Fibroblast of villous mesenchyme (primary cell): ENCODE data around the gene KANSL3. TPM values are rescaled to one million over a fixed set of nuclear protein-coding genes. Genes with fewer than 3 reads are reported as not detected.
A peak's percentile ranks its signal among the peaks of the same experiment; 100 is the strongest.

Source experiments
- DNase-seq: peaks from one replicate; pipeline ENCODE4 v3.0.0-alpha.2; 2010; ENCODE audit warnings: low read depth
- H3K4me3 ChIP-seq: 2 replicates; pipeline ENCODE4 v1.5.1; 2011; ENCODE audit warnings: low read depth, mild to moderate bottlenecking, low read length
- CTCF ChIP-seq: IDR thresholded peaks from 2 replicates; pipeline ENCODE4 v1.5.1; 2012; ENCODE audit warnings: low read depth, mild to moderate bottlenecking, low read length; ENCODE audit not compliant: insufficient read depth
- total RNA-seq: library from RNA; depleted of rRNA; stranded (reverse); fragments of >200 nt; gene quantifications from 2 replicates; pipeline ENCODE4 v1.2.3, GENCODE V29; 2012

Gene KANSL3
- total RNA-seq, 1 donor: 35.4 TPM

- DNase-seq: peak; percentile 62
- no peak for TF ChIP-seq CTCF
- H3K4me3 ChIP-seq: no peak overlapping the region
These were observed 29.4 kb downstream of the KANSL3 start for GRCh38 chr2:96608469-96609455.

- no peak overlapping the region for H3K4me3 ChIP-seq
- TF ChIP-seq CTCF: peak; percentile 16
- no peak for DNase-seq
These were observed 34.0 kb downstream of the KANSL3 start for GRCh38 chr2:96604104-96604503.

GRCh38 chr2:96602330-96602823 is 35.7 kb downstream of the KANSL3 start:
- H3K4me3 ChIP-seq: no peak overlapping the region
- no peak for DNase-seq
- no peak for TF ChIP-seq CTCF

GRCh38 chr2:96601382-96602292 is 36.5 kb downstream of the KANSL3 start:
- DNase-seq: no peak
- H3K4me3 ChIP-seq: no peak overlapping the region
- TF ChIP-seq CTCF: no peak

- no peak overlapping the region for H3K4me3 ChIP-seq
- TF ChIP-seq CTCF: no peak
- DNase-seq: no peak
These were observed 38.2 kb downstream of the KANSL3 start for GRCh38 chr2:96599941-96600340.

- H3K4me3 ChIP-seq: no peak overlapping the region
- no peak for DNase-seq
- no peak for TF ChIP-seq CTCF
These were observed 41.5 kb downstream of the KANSL3 start for GRCh38 chr2:96596596-96596995.
